Activated naive CD8-positive, alpha-beta T cell (primary cell): ENCODE results near the gene SPDYA.
A peak's percentile ranks its signal among the peaks of the same experiment; 100 is the strongest.

Experiments used
- H3K27ac Mint-ChIP-seq: one replicate; pipeline ENCODE4 v1.8.0; 2021; ENCODE audit warnings: mixed read lengths
- H3K27me3 Mint-ChIP-seq: one replicate; pipeline ENCODE4 v1.8.0; 2021; ENCODE audit warnings: mixed read lengths
- H3K36me3 Mint-ChIP-seq: one replicate; pipeline ENCODE4 v1.8.0; 2021; ENCODE audit warnings: mixed read lengths
- H3K4me1 Mint-ChIP-seq: one replicate; pipeline ENCODE4 v1.8.0; 2021; ENCODE audit warnings: low read depth, mixed read lengths
- H3K4me3 Mint-ChIP-seq: one replicate; pipeline ENCODE4 v1.8.0; 2021; ENCODE audit warnings: mild to moderate bottlenecking, mixed read lengths
- H3K9me3 Mint-ChIP-seq: one replicate; pipeline ENCODE4 v1.8.0; 2021; ENCODE audit warnings: low read depth, mixed read lengths

Gene SPDYA

DNA sequence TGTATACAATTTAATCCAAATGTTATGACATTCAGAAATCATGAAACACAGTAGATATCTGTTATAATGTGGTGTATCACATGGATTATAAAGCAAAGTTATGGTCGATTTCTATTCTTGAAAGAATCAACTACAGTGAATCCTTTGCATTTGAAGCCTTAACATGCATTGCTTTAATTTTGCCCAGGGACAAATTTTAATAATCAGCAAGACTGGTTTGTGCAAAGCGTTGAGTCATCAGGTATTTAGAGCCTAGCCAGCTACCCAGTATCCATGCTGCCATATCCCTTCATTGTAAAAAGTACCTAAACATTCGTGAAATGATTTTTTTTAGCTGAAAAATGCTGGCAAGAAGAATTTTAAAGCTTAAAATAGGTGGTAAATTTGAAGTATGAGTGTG, 8.9 kb upstream of the SPDYA start:
- peaks cover 22% of the 10 kb centered on the region for H3K4me1 Mint-ChIP-seq
- H3K27ac Mint-ChIP-seq, result peak overlapping the region; percentile 8
- H3K36me3 Mint-ChIP-seq, result peaks cover 19% of the 10 kb centered on the region
- H3K9me3 Mint-ChIP-seq, result no peaks in the 10 kb centered on the region
- H3K27me3 Mint-ChIP-seq, result no peaks in the 10 kb centered on the region
- H3K4me3 Mint-ChIP-seq, result no peak overlapping the region

DNA sequence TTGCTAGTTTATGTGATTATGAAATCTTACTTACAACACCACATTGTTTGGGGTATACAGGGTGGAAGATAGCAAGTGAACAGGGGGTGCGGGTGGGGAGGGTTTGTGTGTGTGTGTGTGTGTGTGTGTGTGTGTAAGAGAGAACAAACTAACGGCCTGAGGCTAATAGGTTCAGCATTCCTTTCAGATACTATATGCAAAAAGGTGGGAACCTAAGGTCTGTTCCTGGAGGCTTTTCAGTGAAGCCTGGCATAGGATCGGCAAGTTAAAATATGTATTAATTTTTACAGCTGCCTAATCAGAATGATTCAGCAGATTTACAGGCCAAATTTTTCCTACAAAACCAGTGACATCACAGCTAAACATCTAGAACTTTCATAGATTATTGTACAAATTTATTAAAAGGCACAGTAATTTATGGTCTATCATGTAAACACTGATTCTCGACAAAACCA, 7.6 kb upstream of the SPDYA start:
- Mint-ChIP-seq H3K9me3 (no peaks in the 10 kb centered on the region), H3K27me3 (no peaks in the 10 kb centered on the region), H3K36me3 (peaks cover 13% of the 10 kb centered on the region), H3K4me3 (no peak overlapping the region), H3K4me1 (peaks cover 11% of the 10 kb centered on the region), H3K27ac (peak overlapping the region; percentile 47)

DNA sequence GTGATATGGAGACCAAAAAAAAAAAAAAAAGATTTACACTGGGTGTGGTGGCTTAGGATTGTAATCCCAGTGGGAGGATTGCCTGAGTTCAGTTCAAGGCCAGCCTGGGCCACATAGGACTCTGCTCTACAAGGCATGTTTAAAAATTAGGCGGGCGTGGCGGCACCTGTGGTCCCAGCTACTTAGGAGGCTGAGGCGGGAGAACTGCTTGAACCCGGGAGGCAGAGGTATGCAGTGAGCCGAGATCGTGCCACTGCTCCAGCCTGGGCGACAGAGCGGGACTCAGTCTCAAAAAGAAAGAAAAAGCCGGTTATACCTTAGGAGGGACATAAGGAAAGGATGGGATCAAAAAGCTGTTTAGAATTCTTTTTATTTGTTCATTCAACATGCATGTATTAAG, 707 bp upstream of the SPDYA start:
- Mint-ChIP-seq H3K4me3 (peak overlapping the region; percentile 82), H3K36me3 (peaks cover 2% of the 10 kb centered on the region), H3K9me3 (no peaks in the 10 kb centered on the region), H3K4me1 (peaks cover 11% of the 10 kb centered on the region), H3K27ac (no peak overlapping the region), H3K27me3 (no peaks in the 10 kb centered on the region)

DNA sequence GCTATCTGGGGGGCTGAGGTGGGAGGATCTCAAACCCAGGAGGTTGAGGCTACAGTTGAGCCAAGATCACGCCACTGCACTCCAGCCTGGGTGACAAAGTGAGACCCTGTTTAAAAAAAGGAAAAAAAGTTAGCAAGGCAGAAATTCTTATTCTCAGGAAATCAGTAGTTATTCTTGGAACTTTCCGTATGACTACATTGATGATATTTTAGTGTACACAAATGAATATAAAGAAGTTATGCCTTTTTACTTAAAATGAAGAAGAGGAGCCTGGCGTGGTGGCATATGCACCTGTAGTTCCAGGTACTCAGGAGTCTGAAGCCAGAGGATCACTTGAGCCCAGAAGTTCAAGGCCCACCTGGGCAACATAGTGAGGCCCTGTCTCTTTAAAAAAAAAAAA, 7.4 kb downstream of the SPDYA start:
- H3K27ac Mint-ChIP-seq, result no peak overlapping the region
- peaks cover 2% of the 10 kb centered on the region for H3K4me1 Mint-ChIP-seq
- H3K4me3 Mint-ChIP-seq, result no peak overlapping the region
- no peaks in the 10 kb centered on the region for H3K36me3 Mint-ChIP-seq
- no peaks in the 10 kb centered on the region for H3K9me3 Mint-ChIP-seq
- H3K27me3 Mint-ChIP-seq, result no peaks in the 10 kb centered on the region

DNA sequence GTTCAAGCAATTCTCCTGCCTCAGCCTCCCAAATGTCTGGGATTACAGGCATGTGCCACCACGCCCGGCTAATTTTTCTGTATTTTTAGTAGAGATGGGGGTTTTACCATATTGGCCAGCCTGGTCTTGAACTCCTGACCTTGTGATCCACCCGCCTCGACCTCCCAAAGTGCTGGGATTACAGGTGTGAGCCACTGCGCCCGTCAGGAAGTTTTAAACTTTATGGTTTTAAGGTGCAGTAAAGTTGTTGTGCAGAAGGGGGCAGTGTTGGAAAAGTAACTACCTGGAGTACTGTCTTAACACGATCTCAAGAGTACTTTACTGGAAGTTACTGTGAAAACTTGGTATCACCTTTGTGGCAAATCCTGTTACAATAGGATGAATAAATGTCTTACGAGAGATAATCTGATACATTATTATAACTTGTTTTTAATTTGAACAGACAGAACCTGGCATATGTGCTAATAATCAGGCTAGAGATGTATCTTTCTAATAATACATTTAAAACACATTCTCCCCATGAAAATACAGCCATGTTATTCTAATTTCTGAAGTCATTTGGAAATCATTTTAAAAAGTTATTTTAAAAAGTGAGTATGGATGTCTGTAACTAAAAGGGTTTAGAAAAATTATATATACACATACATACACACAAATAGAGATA, 10.8 kb downstream of the SPDYA start:
- H3K4me1 Mint-ChIP-seq, result peaks cover 2% of the 10 kb centered on the region
- no peaks in the 10 kb centered on the region for H3K36me3 Mint-ChIP-seq
- H3K9me3 Mint-ChIP-seq, result no peaks in the 10 kb centered on the region
- H3K27me3 Mint-ChIP-seq, result no peaks in the 10 kb centered on the region
- no peak overlapping the region for H3K4me3 Mint-ChIP-seq
- no peak overlapping the region for H3K27ac Mint-ChIP-seq

DNA sequence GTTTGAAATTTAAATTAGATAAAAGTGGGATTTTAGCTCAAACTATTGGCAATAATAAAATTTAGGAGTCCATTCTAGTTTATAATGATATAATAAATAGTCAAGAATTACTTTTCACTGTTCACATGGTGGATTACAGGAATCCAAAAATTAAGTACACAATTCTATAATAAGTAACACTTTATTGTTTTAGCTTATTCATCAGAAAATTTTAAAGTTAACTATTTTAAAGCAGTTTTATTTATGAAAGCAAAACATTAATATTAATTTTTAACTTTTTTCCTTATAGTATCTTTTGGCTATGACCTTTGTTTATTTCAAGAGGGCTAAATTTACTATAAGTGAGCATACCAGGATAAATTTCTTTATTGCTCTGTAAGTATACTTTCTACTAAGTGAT, 11.4 kb downstream of the SPDYA start:
- Mint-ChIP-seq H3K27me3 (no peaks in the 10 kb centered on the region), H3K36me3 (no peaks in the 10 kb centered on the region), H3K9me3 (no peaks in the 10 kb centered on the region)

DNA sequence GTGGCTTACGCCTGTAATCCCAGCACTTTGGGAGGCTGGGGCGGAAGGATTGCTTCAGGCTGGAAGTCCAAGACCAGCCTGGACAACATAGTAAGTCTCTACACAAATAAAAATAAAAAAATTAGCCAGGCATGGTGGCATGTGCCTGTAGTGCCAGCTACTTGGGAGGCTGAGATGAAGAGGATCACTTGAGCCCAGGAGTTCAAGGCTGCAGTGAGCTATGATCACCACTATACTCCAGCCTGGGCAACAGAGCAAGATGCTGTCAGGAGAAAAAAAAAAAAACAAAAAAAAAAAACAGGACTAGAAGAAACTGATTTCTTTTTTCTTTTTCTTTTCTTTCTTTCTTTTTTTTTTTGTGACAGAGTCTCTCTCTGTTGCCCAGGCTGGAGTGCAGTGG, 13.6 kb downstream of the SPDYA start:
- Mint-ChIP-seq H3K27ac (no peak overlapping the region), H3K4me3 (no peak overlapping the region), H3K36me3 (peaks cover 3% of the 10 kb centered on the region), H3K27me3 (no peaks in the 10 kb centered on the region), H3K4me1 (peaks cover 8% of the 10 kb centered on the region), H3K9me3 (no peaks in the 10 kb centered on the region)

More for the DNA sequence above, 11.4 kb downstream of the SPDYA start:
- Mint-ChIP-seq H3K27ac (no peak overlapping the region), H3K4me3 (no peak overlapping the region), H3K4me1 (peaks cover 2% of the 10 kb centered on the region)

DNA sequence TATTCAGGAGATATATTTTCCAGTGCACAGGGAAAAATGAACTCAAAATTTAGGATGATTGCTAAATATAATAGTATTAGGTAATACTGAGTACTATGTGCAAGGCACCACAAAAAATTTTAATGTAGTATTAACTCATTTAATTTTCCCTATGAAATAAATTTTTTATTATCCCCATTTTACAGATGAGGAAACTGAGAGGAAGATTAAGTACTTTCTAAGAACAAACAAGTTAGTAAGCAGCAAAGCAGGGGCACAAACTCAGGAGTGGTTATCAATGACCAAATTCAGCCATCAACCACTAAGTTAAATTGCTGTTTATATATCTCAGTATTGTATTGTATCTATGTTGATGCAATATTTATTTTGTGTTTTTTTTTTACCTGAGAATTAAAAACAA, 14.2 kb downstream of the SPDYA start:
- Mint-ChIP-seq H3K4me3 (no peak overlapping the region), H3K27ac (no peak overlapping the region), H3K4me1 (peaks cover 8% of the 10 kb centered on the region), H3K9me3 (no peaks in the 10 kb centered on the region), H3K27me3 (no peaks in the 10 kb centered on the region), H3K36me3 (peaks cover 3% of the 10 kb centered on the region)

DNA sequence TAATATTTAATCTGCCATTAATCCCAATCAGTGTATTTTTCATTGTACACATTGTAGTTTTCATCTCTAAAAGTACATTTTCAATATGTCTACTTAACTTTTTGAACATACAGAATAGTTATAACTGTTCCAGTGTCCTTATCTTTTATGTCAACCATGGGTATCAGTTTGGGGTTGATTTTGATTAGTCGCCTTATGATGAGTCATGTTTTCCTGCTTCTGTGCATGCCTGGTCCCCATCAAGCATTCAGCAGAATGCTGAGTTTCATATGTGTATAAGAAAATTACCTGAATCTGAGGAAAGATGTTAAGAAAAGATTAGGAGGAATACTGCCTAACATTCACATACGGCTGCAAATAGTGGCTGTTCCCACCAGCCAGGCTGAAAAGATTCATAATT, 17.7 kb downstream of the SPDYA start:
- Mint-ChIP-seq H3K27ac (no peak overlapping the region), H3K36me3 (peaks cover 3% of the 10 kb centered on the region), H3K4me3 (no peak overlapping the region), H3K27me3 (no peaks in the 10 kb centered on the region), H3K4me1 (peaks cover 6% of the 10 kb centered on the region), H3K9me3 (no peaks in the 10 kb centered on the region)

DNA sequence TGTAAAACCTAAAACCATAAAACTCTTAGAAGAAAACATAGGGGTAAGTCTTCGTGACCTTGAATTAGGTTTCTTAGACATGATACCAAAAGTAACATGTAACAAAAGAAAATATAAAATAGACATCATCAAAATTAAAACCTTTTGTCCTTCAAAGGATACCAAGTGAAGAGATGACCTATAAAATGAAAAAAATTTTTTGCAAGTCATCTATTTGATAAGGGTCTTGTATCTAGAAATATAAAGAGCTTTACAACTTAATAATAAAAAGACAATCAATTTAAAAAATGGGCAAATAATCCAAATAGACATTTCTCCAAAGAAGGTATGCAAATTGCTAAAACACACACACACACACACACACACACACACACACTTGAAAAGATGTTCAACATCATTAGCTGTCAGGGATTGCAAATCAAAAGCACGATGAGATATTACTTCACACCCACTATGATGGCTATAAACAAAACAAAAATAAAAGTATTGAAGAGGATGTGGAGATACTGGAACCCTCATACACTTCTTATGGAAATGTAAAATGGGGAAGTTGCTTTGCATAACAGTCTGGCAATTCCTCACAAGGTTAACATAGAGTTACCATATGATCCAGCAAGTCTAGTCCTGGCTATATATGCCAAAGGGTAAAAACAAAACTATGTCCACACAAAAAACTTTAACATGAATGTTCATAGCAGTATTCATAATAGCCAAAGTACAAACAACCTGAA, 23.3 kb downstream of the SPDYA start:
- H3K9me3 Mint-ChIP-seq, result no peaks in the 10 kb centered on the region
- no peak overlapping the region for H3K4me3 Mint-ChIP-seq
- H3K27me3 Mint-ChIP-seq, result no peaks in the 10 kb centered on the region
- no peaks in the 10 kb centered on the region for H3K4me1 Mint-ChIP-seq
- no peaks in the 10 kb centered on the region for H3K36me3 Mint-ChIP-seq
- H3K27ac Mint-ChIP-seq, result no peak overlapping the region

DNA sequence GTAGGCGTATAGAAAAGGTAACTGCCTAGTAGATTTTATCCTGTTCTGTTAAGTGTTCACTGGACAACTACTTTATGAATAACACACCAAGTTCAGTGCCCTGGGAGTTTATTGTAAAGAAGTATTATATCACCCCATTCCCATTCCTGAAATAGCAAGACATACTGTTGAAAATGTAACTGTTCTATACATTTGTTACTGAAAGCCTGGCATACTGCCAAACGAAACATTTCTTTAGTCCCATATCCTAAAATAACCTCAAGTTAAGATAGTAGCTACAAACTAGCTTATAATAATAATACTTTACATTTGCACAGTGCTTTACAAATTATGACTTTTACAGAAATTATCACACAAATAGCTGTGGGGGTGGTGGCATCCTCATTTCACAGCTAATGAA, 25.1 kb downstream of the SPDYA start:
- no peak overlapping the region for H3K27ac Mint-ChIP-seq
- H3K4me1 Mint-ChIP-seq, result no peaks in the 10 kb centered on the region
- no peaks in the 10 kb centered on the region for H3K27me3 Mint-ChIP-seq
- H3K9me3 Mint-ChIP-seq, result no peaks in the 10 kb centered on the region
- H3K36me3 Mint-ChIP-seq, result no peaks in the 10 kb centered on the region
- H3K4me3 Mint-ChIP-seq, result no peak overlapping the region

DNA sequence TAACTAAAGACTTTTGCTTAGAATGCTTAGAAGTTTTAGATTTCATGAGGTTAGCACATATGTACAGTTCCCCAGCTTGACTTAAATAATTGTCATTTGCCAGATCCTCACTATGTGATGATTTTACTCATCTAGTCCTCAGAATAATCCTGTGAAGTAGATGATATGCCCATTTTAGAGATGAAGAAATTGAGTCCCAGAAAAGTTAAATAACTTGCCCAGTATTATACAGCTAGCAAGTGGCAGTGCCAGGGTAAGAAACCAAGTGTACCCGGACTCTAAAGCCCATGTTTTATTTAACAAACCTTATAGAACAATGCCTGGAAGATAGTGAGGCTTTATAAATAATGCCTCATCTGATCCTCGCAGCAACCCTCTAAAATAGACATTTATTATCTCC, 28.3 kb downstream of the SPDYA start:
- Mint-ChIP-seq H3K9me3 (no peaks in the 10 kb centered on the region), H3K36me3 (no peaks in the 10 kb centered on the region), H3K4me3 (no peak overlapping the region), H3K27me3 (no peaks in the 10 kb centered on the region), H3K4me1 (no peaks in the 10 kb centered on the region), H3K27ac (no peak overlapping the region)

DNA sequence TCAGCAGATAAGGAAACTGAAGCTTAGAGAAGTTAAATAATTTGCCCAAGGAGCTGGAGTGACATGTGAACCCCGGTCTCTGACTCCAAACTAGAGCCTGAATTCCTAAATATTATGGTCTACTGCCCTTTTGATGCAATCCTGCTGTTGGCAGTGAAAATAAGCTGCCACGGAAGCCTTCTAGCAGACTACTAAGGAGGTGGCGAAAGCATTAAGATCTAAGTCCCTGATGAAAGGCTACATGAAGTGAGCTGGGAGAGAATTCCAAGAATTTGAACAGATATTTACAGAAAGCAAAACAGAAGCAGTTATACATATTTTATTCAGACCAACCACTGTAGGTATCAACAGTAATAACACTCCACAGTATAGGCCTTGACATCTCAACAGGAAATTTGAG, 31.4 kb downstream of the SPDYA start:
- Mint-ChIP-seq H3K9me3 (no peaks in the 10 kb centered on the region), H3K27ac (no peak overlapping the region), H3K4me3 (no peak overlapping the region), H3K4me1 (no peaks in the 10 kb centered on the region), H3K36me3 (no peaks in the 10 kb centered on the region), H3K27me3 (no peaks in the 10 kb centered on the region)

DNA sequence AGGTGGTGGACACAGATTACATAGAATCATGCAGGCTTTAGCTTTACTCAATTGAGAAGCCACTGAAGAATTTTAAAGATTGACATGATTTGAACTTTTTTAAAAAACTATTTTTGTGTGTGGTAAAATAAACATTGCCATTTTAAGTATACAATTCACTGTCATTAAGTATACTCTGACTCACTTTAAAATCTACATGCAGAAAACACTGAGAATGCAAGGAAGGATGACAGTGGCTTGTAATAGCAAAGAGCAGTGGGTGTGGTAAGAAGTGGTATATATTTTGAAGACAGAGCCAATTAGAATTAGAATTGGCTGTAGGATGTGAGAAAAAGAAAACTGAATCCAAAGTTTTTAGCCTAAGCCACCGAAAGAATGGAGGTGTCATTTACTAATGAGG, 44.6 kb downstream of the SPDYA start:
- Mint-ChIP-seq H3K27ac (no peak overlapping the region), H3K36me3 (peaks cover 8% of the 10 kb centered on the region), H3K4me3 (no peak overlapping the region), H3K4me1 (peaks cover 2% of the 10 kb centered on the region), H3K27me3 (no peaks in the 10 kb centered on the region), H3K9me3 (no peaks in the 10 kb centered on the region)

DNA sequence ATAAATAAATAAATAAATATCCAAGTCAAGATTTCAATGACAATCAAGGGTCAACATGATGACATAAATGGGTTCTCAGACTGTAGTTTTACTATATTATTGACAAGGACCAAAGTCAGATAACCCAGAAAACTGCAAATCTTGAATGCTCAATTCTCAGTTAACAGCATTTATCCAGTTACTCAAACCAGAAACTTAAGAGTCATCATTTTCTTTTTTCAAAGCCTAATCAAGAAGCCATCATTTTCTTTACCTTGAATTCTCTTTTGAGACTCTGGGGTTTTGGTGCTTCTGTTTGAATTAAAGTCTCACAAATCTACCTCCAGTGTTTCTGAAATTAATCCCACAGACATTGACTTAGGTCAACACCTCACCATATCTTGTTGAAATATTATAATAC, 45.3 kb downstream of the SPDYA start:
- no peak overlapping the region for H3K27ac Mint-ChIP-seq
- H3K4me3 Mint-ChIP-seq, result no peak overlapping the region
- H3K36me3 Mint-ChIP-seq, result peaks cover 13% of the 10 kb centered on the region

DNA sequence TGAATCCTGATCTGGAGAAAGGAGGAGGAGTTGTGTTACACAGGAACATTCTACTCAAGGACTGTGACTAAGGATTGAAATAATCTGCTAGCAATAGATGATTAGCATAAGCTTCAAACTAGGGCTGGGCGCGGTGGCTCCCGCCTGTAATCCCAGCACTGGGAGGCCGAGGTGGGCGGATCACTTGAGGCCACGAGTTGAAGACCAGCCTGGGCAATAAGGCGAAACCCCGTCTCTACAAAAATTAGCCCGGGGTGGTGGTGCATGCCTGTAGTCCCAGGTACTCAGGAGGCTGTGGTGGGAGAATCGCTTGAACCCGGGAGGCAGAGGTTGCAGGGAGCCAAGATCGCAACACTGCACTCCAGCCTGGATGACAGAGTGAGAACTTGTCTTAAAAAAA, 58.0 kb downstream of the SPDYA start:
- peaks cover 7% of the 10 kb centered on the region for H3K36me3 Mint-ChIP-seq
- H3K27ac Mint-ChIP-seq, result peak overlapping the region; percentile 47
- H3K27me3 Mint-ChIP-seq, result no peaks in the 10 kb centered on the region
- H3K4me1 Mint-ChIP-seq, result peaks cover 44% of the 10 kb centered on the region
- no peaks in the 10 kb centered on the region for H3K9me3 Mint-ChIP-seq
- peak overlapping the region; percentile 98 for H3K4me3 Mint-ChIP-seq

More for the DNA sequence above, 45.3 kb downstream of the SPDYA start:
- Mint-ChIP-seq H3K9me3 (no peaks in the 10 kb centered on the region), H3K27me3 (no peaks in the 10 kb centered on the region), H3K4me1 (peaks cover 2% of the 10 kb centered on the region)
